ENCODE measurements around the gene MAP3K7. TPM values are rescaled to one million over a fixed set of nuclear protein-coding genes. Genes with fewer than 3 reads are reported as not detected.

Gene MAP3K7
- total and polyA plus RNA-seq, 2 of the 4 experiments (the other 2 are of a cell fraction) = 26.5 to 29.9 TPM

- WGBS, 2 experiments (ENCODE audit: extremely low coverage in 2 of 2, insufficient read length in 1 of 2) = no CpG with 5 or more reads among the region's 2 CpGs
- no peak overlapping the region for H2BK15ac ChIP-seq (ENCODE audit: low read depth, low read length)
- dilution Hi-C loops (cut with HindIII; ENCODE audit: low sequenced_read_pairs, unreplicated experiment) = no loop called here
- H3K4ac ChIP-seq (ENCODE audit: low read depth, low read length) = no peak overlapping the region
- H2BK5ac ChIP-seq (ENCODE audit: low read depth, low read length, poor library complexity, severe bottlenecking) = no peak overlapping the region
- H4K5ac ChIP-seq (ENCODE audit: low read depth, low read length) = no peak overlapping the region
- no peaks in the 10 kb centered on the region for H3K9me3 ChIP-seq (ENCODE audit: control insufficient read depth, insufficient read depth, low read length)
- H4K91ac ChIP-seq (ENCODE audit: insufficient read depth, low read depth, low read length) = no peak overlapping the region
- H2AFZ ChIP-seq (replicated peaks; ENCODE audit: low read length, poor library complexity) = no peak overlapping the region
- DNase-seq (no peak), ATAC-seq (ENCODE audit: low read depth) (no peak)
- intact Hi-C loops (cut with micrococcal nuclease) = no loop called here
- H3K23ac ChIP-seq (ENCODE audit: low read depth, low read length) = no peak overlapping the region
- no peaks in the 10 kb centered on the region for H3K36me3 ChIP-seq (ENCODE audit: control insufficient read depth, insufficient read depth, low read length)
- H3K9ac ChIP-seq (ENCODE audit: low read depth, low read length) = no peak overlapping the region
- no peaks in the 10 kb centered on the region for H3K4me1 ChIP-seq (ENCODE audit: control insufficient read depth, insufficient read depth, low read length)
- no peak overlapping the region for H3K4me3 ChIP-seq (ENCODE audit: insufficient read depth, low read depth, low read length)
- no peak overlapping the region for H2AK5ac ChIP-seq (ENCODE audit: low read depth, low read length)
- no peak overlapping the region for H2BK20ac ChIP-seq (ENCODE audit: low read depth, low read length)
- H3K79me1 ChIP-seq (ENCODE audit: low read depth in 1 of 2, low read length in 2 of 2) = no peaks in the 10 kb centered on the region
- ChIA-PET CTCF (no interaction called here), POLR2A (ENCODE audit: unreplicated experiment) (no interaction called here)
- H3K4me2 ChIP-seq (ENCODE audit: low read depth, low read length) = no peak overlapping the region
- no peaks in the 10 kb centered on the region for H3K27me3 ChIP-seq (ENCODE audit: control insufficient read depth, insufficient read depth, low read length)
- H2AK9ac ChIP-seq (replicated peaks; ENCODE audit: low read depth, low read length, poor library complexity) = no peak overlapping the region
- in situ Hi-C loops (cut with MboI; ENCODE audit: low sequenced_read_pairs) = no loop called here
- no peaks in the 10 kb centered on the region for H4K20me1 ChIP-seq (ENCODE audit: insufficient read depth, low read length)
- H3K56ac ChIP-seq (ENCODE audit: extremely low read depth, insufficient read depth, low read length) = no peak overlapping the region
- H4K8ac ChIP-seq (ENCODE audit: low read depth in 2 of 2, low read length in 2 of 2) = no peak overlapping the region
- H3K14ac ChIP-seq (replicated peaks; ENCODE audit: low read depth, low read length) = no peak overlapping the region
- H3K18ac ChIP-seq (ENCODE audit: low read depth, low read length) = no peak overlapping the region
- no peak overlapping the region for H3K27ac ChIP-seq (ENCODE audit: insufficient read depth, low read length)
- no peaks in the 10 kb centered on the region for H3K9me1 ChIP-seq (ENCODE audit: insufficient read depth, low read length)
- BruUV-seq (replicated peaks) = no TSS peak
- TF ChIP-seq CHD1 (IDR thresholded peaks at IDR 0.05; ENCODE audit: low read depth, low read length) = no peak
- no peak for TF ChIP-seq FOS (IDR thresholded peaks at IDR 0.05; ENCODE audit: low read depth, low read length)
- TF ChIP-seq MAZ (IDR thresholded peaks at IDR 0.05; ENCODE audit: borderline replicate concordance, low read depth, low read length) = no peak
- TF ChIP-seq MXI1 (IDR thresholded peaks at IDR 0.05; ENCODE audit: borderline replicate concordance, low read depth, low read length) = no peak
- no peak for TF ChIP-seq CEBPB (IDR thresholded peaks at IDR 0.05; ENCODE audit: low read depth, low read length)
- TF ChIP-seq NFE2L2 (IDR thresholded peaks at IDR 0.05; ENCODE audit: low read depth, low read length) = no peak
- TF ChIP-seq, protein P1, sequence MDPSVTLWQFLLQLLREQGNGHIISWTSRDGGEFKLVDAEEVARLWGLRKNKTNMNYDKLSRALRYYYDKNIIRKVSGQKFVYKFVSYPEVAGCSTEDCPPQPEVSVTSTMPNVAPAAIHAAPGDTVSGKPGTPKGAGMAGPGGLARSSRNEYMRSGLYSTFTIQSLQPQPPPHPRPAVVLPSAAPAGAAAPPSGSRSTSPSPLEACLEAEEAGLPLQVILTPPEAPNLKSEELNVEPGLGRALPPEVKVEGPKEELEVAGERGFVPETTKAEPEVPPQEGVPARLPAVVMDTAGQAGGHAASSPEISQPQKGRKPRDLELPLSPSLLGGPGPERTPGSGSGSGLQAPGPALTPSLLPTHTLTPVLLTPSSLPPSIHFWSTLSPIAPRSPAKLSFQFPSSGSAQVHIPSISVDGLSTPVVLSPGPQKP (IDR thresholded peaks at IDR 0.05; ENCODE audit: borderline replicate concordance, low read depth, low read length) = no peak
- TF ChIP-seq MAFK (IDR thresholded peaks at IDR 0.05; ENCODE audit: low read depth, low read length) = no peak
- no peak for TF ChIP-seq SMC3 (IDR thresholded peaks at IDR 0.05; ENCODE audit: low read depth, low read length)
- TF ChIP-seq BHLHE40 (IDR thresholded peaks at IDR 0.05; ENCODE audit: low read depth, low read length) = no peak
- TF ChIP-seq, protein P2, sequence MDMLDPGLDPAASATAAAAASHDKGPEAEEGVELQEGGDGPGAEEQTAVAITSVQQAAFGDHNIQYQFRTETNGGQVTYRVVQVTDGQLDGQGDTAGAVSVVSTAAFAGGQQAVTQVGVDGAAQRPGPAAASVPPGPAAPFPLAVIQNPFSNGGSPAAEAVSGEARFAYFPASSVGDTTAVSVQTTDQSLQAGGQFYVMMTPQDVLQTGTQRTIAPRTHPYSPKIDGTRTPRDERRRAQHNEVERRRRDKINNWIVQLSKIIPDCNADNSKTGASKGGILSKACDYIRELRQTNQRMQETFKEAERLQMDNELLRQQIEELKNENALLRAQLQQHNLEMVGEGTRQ (IDR thresholded peaks at IDR 0.05; ENCODE audit: low read depth, low read length) = no peak
- TF ChIP-seq, protein P3, sequence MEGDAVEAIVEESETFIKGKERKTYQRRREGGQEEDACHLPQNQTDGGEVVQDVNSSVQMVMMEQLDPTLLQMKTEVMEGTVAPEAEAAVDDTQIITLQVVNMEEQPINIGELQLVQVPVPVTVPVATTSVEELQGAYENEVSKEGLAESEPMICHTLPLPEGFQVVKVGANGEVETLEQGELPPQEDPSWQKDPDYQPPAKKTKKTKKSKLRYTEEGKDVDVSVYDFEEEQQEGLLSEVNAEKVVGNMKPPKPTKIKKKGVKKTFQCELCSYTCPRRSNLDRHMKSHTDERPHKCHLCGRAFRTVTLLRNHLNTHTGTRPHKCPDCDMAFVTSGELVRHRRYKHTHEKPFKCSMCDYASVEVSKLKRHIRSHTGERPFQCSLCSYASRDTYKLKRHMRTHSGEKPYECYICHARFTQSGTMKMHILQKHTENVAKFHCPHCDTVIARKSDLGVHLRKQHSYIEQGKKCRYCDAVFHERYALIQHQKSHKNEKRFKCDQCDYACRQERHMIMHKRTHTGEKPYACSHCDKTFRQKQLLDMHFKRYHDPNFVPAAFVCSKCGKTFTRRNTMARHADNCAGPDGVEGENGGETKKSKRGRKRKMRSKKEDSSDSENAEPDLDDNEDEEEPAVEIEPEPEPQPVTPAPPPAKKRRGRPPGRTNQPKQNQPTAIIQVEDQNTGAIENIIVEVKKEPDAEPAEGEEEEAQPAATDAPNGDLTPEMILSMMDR (conservative IDR thresholded peaks at IDR 0.05; ENCODE audit: low read depth, low read length) = no peak
- no peak for TF ChIP-seq RFX5 (IDR thresholded peaks at IDR 0.05; ENCODE audit: low read depth, low read length)
- no peak for TF ChIP-seq RCOR1 (IDR thresholded peaks at IDR 0.05; ENCODE audit: insufficient replicate concordance, low read length)
- TF ChIP-seq POLR2A (IDR thresholded peaks at IDR 0.05; ENCODE audit: low read depth, low read length) = no peak
- TF ChIP-seq RAD21 (IDR thresholded peaks at IDR 0.05; ENCODE audit: low read length) = no peak
- H2BK120ac ChIP-seq (ENCODE audit: low read depth, low read length) = no peak overlapping the region
These were observed 34.7 kb upstream of the MAP3K7 start for GRCh38 chr6:90621581-90621980.
